Hematopoietic multipotent progenitor cell treated with erythropoietin and hydrocortisone succinate and interleukin-3 and kit ligand, for 15 days (in vitro differentiated cells): Measurements from ENCODE around the gene AKAIN1.

Source experiments
- DNase-seq: peaks from one replicate; pipeline ENCODE4 v3.0.0-alpha.2; 2015; ENCODE audit warnings: low spot score

AKAIN1 gene

GRCh38 chr18:5197032-5197434 lies at the start of gene AKAIN1:
TSS of gene AKAIN1 (minus strand) at chr18:5197257. CDS start at chr18:5197053, 204 bp downstream.
- no peak for DNase-seq

- no peak for DNase-seq
Observed at GRCh38 chr18:5244941-5245340, 47.9 kb upstream of the AKAIN1 start.

- DNase-seq: no peak
Observed at GRCh38 chr18:5239447-5239846, 42.4 kb upstream of the AKAIN1 start.

GRCh38 chr18:5238371-5238976 lies 41.4 kb upstream of the AKAIN1 start:
- peak; percentile 46 for DNase-seq

- DNase-seq: peak; percentile 84
Observed at GRCh38 chr18:5237723-5238370, 40.8 kb upstream of the AKAIN1 start.

GRCh38 chr18:5237083-5237722 lies 40.1 kb upstream of the AKAIN1 start:
- no peak for DNase-seq

GRCh38 chr18:5214583-5215351 lies 17.7 kb upstream of the AKAIN1 start:
- DNase-seq: no peak

GRCh38 chr18:5207471-5208150 lies 10.6 kb upstream of the AKAIN1 start:
- no peak for DNase-seq

GRCh38 chr18:5198311-5198710 lies 1.3 kb upstream of the AKAIN1 start:
- no peak for DNase-seq

- DNase-seq: no peak
Observed at GRCh38 chr18:5197461-5197860, 404 bp upstream of the AKAIN1 start.

- no peak for DNase-seq
Observed at GRCh38 chr18:5196253-5197031, 615 bp downstream of the AKAIN1 start.

GRCh38 chr18:5195656-5196055 lies 1.4 kb downstream of the AKAIN1 start:
- DNase-seq: no peak

- DNase-seq: no peak
Observed at GRCh38 chr18:5180254-5180653, 16.8 kb downstream of the AKAIN1 start.

- DNase-seq: no peak
Observed at GRCh38 chr18:5178519-5178918, 18.5 kb downstream of the AKAIN1 start.

- DNase-seq: no peak
Observed at GRCh38 chr18:5175378-5175777, 21.7 kb downstream of the AKAIN1 start.

GRCh38 chr18:5173646-5174045 lies 23.4 kb downstream of the AKAIN1 start:
- no peak for DNase-seq

- DNase-seq: no peak
Observed at GRCh38 chr18:5173236-5173635, 23.8 kb downstream of the AKAIN1 start.

GRCh38 chr18:5167831-5168230 lies 29.2 kb downstream of the AKAIN1 start:
- no peak for DNase-seq

GRCh38 chr18:5166606-5167280 lies 30.3 kb downstream of the AKAIN1 start:
- no peak for DNase-seq

- DNase-seq: no peak
Observed at GRCh38 chr18:5164903-5165302, 32.2 kb downstream of the AKAIN1 start.

GRCh38 chr18:5162111-5162510 lies 34.9 kb downstream of the AKAIN1 start:
- DNase-seq: no peak
